ENCODE data around the gene DDC.

DDC gene

DNA sequence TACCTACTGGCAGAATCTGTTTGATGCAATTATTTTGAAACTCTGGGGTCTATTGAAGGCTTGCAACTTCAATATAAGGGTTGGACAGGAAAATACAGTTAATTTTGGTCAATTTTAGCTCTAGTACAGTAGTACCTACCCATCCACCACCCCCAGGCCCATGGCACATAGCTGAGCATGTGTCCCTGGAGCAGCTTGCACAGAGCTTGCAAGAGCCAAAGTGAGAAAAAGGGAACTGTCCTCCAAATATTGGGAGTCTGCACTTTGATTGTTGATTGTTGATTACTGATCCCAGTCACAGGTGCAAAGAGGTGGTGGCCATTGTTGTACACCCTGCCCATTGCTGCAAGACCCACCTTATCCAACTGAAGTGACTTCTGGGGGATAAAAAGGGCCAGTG, 52.8 kb downstream of the DDC start:
- DNase-seq, result no peak

GRCh38 chr7:50509459-50509858, 55.7 kb downstream of the DDC start:
- DNase-seq, result no peak

GRCh38 chr7:50508471-50508943, 56.7 kb downstream of the DDC start:
- no peak for DNase-seq

DNA sequence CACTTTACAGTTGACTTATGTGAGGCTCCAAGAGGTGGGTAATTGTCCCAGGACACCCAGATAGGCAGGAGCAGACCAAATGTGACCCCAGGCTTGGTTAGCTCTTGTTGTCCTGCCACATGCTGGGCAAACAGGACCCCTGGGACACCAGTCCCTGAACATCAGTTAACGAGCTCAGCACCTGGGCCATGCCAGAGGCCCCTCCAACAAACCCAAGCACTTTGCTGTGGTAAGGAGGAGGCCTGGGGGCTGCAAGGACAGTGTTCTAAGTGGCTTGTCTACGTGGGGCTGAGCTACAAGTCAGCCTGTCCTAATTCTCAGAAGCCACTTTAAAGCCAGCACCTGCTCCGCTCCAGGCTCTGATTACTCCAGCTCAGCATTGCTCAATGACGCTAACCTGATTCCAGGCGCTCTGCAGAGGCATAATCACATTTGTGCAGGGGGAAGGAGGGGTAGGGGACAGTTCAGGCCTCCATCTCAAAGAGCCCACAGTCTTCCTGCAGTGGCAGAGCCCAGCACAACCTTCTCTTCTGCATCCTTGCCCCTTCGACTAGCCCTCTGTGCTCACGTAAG, 57.2 kb downstream of the DDC start:
- DNase-seq, result no peak

DNA sequence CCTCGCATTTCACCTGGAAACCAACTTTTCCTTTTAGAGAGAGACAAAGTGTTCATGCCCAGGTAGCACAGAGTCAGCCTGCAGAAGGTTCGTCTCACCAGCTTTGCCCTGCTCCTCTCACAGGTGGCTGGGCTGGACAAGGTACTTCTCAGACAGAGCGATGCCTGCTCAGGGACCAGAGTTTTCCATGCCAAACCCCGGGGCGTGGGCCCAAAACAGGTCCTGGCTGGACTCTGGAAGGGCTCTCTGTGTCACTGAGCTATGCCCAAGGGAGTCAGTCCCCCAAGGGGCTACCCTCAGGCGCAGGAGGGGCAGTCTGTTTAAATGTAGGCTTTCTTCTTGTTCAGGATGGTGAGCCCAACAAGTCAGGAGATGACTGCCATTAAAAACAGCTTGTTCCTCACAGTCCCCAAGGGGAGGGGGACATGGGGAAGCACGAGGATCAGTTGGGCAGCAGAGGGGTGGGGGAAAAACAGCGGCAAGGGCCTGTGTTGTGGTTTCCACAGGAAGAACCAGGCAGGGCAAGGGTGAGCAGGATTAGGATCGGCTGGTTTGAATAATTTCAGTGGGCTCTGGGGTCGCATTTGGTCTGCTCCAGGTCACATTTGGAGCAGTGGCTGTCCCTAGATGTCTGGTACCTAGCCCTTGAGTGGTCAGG, 59.5 kb downstream of the DDC start:
- no peak for DNase-seq

DNA sequence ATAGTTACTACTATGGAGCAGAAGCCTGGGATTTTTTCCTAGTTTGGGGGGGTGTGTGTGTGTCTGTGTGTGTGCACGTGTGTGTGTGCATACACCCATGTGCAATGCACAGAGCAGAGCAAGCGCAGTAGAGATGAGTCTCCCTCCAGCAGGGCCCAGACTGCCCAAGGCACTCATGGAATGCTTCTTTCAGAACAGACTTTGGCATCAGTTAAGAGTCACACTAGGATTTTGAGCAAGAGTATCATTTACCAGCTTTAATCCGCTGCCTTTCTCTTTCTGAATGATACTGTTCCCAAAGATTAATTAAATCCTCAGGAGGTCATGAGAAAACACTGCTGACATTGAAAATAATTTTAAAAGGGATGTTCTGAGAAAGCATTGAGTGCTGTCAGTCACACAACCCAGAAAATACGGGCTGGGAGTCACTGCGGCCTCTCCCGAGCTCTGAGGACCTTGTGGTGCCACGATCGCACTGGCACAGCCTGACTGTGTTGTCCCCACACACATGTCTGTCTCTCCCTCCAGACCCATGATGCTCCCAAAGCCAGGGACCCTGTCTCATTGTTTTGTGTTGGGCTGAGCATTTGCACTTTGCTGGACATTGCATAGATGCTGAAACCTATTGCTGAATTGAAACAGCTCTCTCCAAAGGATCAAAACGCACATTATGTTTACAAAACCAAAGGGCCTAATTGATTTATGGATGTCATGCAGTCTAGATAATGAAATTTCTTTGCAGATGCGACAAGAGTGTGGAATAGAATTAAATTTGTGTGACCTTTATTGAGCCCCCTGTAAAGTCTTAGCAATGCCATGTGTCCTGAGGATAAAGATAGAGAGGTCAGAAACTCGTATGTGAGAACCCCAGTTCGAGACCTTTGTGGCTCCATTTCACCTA, 60.3 kb downstream of the DDC start:
- no peak for DNase-seq

DNA sequence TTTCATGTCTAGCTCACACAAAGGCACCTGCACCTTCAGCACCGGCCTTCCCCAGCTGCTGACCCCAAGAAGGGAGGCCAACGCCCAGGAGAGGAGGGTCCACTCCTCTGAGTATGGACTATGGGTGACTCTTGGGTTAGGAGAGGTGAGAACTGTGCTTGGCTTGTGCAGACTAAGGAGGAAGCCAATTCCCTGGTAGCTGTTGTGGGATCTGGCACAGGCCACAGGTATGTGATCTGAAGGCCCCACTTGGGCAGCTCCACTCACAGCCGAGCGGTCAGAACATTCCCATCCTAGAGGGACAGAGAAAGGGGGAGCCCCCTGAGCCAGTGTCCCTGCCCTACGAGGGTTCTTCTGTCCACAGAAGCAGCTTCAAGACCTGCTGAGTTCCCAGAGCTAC, 62.3 kb downstream of the DDC start:
- DNase-seq, result no peak

GRCh38 chr7:50502001-50502684, 63.1 kb downstream of the DDC start:
- no peak for DNase-seq

GRCh38 chr7:50499092-50499491, 66.1 kb downstream of the DDC start:
- no peak for DNase-seq

DNA sequence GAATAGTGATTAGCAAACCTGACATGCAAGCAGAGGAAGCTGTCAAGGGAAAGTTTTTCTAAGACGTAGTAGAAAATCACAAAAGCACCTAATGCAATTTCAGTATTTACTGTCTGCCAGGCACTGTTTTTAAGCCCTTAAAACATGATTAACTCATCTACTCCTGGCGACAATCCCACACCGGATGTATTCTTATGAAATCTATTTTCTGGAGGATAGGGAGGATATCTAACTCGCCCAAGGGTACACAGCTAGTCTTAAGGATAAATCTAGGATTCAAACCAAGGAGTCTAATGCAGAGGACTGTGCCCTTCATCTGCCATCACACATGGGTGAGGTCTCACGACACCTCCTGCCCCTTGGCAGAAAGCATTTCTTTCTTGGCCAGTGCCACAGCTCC, 67.2 kb downstream of the DDC start:
- DNase-seq, result no peak

DNA sequence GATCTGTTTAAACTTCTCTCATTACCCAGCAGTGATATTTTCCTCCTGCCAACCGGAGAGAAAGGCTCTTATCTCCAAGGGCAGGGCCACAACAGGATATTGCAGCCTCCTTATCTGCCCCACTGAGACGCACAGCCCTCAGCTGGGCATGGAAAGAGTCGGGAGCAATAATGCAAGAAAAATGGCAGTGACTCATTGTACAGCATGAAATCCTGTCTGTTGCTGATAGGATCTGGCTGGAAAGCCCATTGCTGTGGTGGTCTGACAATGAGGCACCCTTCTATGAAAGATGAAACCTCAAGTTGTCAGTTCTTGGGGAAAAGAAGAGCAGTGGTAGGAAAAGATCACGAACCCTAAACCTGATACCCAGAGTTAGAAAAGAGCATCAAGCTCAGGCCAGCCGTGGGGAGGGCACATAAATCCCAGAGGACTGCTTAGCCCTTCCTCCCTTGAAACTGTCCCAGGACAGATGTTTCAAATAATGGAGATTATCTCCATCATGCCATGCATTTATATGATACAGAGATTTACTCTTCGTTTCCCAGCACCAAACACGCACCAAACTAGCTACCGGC, 68.0 kb downstream of the DDC start:
- DNase-seq, result no peak

DNA sequence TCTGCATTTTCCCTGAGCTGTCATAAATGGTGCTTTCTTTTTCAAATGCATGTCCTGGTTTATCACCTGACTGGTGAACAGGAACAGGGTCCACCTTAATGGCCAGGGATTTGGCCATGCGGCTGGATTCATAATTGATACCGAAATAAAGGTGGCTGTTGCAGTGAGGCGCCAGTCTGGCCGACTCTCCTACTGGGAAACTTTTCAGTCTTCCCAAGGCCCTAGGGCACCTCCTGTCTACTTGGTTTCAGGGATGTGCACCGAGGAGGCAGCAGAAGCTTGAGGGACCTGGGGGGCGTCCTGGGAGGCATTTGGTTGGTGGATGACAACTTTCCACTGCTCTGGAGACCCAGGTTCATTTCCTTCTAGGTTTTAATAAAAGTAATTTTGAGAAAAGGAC, 68.6 kb downstream of the DDC start:
- no peak for DNase-seq

- DNase-seq, result no peak
These were observed 69.5 kb downstream of the DDC start for GRCh38 chr7:50495746-50496145.

GRCh38 chr7:50492770-50493519, 72.3 kb downstream of the DDC start:
- no peak for DNase-seq

GRCh38 chr7:50491943-50492342, 73.3 kb downstream of the DDC start:
- no peak for DNase-seq

GRCh38 chr7:50491209-50491608, 74.0 kb downstream of the DDC start:
- no peak for DNase-seq

GRCh38 chr7:50488379-50488778, 76.8 kb downstream of the DDC start:
- DNase-seq, result no peak

DNA sequence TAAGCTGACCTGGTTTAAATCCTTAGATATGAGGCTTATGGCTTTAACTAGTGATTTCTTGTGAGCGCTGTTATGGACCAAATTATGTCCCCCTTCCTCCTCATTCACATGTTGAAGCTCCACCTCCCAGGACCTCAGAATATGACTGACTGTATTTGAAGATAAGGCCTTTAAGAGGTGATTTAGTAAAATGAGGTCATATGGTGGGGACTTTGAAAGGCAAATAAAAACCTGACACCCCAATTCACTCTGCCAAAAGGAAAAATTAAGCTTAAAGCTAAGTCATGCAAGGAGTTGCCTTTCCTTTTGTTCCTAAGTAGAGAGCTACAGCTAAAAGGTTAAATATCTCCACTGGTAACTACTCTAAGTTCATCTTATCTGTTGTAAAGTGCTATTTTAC, 78.7 kb downstream of the DDC start:
- DNase-seq, result no peak

GRCh38 chr7:50481867-50482266, 83.3 kb downstream of the DDC start:
- DNase-seq, result no peak

DNA sequence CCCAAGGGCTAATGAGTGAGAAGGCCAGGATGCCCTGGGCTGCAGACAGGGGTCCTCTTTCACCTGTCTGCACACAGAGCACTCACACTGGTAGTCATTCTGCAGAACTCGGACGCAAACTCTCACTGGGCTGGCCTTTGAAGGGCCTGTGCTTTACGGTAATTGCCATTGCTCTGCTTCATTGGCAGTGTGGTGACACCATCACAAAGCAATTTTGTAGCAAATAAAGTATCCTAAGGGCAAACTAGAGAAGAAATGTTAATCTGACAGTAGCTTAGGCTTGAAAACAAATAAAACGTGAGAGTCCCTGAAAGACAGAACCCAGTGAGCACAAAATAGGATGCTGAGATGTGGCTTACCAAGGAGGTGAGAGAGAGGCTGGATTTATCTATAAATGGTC, 84.4 kb downstream of the DDC start:
- DNase-seq, result no peak

GRCh38 chr7:50479743-50480517, 85.3 kb downstream of the DDC start:
- DNase-seq, result no peak

Measured in RPMI8226 (cell line).